ENCODE measurements around the gene KLHL10.
A peak's percentile ranks its signal among the peaks of the same experiment; 100 is the strongest.

KLHL10 gene

GRCh38 chr17:41837761-41838538, at the start of gene KLHL10:
KLHL10 (plus strand) TSS chr17:41837825; CDS start chr17:41837933, 108 bp downstream.
- DNase-seq (ENCODE audit: low read depth, low spot score) = no peak

- peak; percentile 69 for DNase-seq (ENCODE audit: low read depth, low spot score)
These were observed 44.5 kb upstream of the KLHL10 start for GRCh38 chr17:41792845-41793783.

- no peak for DNase-seq (ENCODE audit: low read depth, low spot score)
These were observed 43.7 kb upstream of the KLHL10 start for GRCh38 chr17:41793784-41794539.

DNA sequence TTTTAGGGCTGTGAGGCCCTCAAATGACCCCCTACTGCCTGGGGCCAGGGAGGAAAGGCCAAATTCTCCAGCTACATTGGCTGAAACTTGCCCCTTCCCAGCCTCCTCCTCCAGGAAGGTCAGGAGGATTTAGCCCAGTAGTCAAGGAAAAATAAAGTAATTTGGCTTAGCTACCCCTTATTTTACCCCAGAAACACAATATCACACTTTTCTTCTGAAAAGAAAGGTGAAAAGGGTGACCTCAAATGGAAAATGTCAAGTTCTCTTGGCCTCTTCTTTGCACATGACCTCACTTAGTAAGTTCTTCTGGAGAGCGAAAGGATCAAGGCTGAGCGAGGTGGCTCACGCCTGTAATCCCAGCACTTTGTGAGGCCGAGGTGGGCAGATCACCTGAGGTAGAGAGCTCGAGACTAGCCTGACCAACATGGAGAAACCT, 43.1 kb upstream of the KLHL10 start:
- DNase-seq (ENCODE audit: low read depth, low spot score) = no peak

DNA sequence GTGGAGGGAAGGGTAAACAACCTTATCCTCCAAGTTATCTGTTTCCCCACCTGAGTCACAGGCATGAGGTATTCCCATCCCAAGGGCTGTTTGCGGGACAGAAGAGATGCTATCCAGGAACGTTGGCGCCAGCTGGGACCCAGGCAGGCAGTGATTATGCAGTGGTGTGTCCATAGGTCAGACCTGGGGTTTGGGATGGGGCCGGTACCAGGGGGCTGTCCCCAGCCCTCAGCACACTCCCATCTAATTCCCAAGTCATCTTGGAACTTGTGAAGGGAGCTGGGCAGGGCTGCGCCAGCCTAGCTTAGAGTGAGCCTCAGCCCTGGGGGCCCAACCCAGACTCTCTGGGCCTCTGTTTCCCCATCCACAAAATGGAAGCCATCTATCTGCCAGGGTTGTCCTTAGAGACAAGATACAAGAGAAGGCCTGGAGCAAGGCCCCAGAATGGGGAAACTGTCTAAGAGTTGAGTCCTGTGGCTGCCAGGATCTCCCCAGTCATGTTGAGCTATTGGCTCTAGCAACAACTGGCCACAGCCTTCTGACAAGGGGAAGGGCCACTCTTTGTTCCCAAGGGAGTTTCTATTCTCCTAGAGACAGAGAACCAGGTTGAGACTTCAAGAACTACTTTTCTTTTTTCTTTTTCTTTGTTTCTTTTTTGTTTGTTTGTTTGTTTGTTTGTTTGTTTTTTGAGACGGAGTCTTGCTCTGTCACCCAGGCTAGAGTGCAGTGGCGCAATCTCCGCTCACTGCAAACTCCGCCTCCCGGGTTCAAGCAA, 41.3 kb upstream of the KLHL10 start:
- no peak for DNase-seq (ENCODE audit: low read depth, low spot score)

DNA sequence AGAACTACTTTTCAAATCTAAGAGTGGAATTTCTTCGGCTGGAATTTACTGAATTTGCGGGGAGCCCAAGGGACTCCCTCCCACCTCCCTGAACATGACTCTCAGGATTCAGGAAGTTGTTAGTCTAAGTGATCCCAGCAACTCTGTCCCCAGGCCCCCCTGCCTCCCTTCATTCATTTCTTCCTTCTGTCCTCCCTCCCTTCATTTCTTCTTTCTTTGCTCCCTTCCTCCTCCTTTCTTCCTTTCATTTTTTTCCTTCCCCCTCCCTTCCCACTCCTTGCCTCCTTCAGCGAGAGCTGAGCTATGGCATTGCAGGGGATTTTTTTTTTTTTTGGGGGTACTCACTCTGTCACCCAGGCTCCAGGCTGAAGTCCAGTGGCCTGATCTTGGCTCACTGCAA, 40.2 kb upstream of the KLHL10 start:
- no peak for DNase-seq (ENCODE audit: low read depth, low spot score)

- DNase-seq (ENCODE audit: low read depth, low spot score) = no peak
These were observed 38.3 kb upstream of the KLHL10 start for GRCh38 chr17:41799366-41799765.

- peak; percentile 46 for DNase-seq (ENCODE audit: low read depth, low spot score)
These were observed 36.8 kb upstream of the KLHL10 start for GRCh38 chr17:41800601-41801373.

- peak; percentile 89 for DNase-seq (ENCODE audit: low read depth, low spot score)
These were observed 36.0 kb upstream of the KLHL10 start for GRCh38 chr17:41801374-41802271.

DNA sequence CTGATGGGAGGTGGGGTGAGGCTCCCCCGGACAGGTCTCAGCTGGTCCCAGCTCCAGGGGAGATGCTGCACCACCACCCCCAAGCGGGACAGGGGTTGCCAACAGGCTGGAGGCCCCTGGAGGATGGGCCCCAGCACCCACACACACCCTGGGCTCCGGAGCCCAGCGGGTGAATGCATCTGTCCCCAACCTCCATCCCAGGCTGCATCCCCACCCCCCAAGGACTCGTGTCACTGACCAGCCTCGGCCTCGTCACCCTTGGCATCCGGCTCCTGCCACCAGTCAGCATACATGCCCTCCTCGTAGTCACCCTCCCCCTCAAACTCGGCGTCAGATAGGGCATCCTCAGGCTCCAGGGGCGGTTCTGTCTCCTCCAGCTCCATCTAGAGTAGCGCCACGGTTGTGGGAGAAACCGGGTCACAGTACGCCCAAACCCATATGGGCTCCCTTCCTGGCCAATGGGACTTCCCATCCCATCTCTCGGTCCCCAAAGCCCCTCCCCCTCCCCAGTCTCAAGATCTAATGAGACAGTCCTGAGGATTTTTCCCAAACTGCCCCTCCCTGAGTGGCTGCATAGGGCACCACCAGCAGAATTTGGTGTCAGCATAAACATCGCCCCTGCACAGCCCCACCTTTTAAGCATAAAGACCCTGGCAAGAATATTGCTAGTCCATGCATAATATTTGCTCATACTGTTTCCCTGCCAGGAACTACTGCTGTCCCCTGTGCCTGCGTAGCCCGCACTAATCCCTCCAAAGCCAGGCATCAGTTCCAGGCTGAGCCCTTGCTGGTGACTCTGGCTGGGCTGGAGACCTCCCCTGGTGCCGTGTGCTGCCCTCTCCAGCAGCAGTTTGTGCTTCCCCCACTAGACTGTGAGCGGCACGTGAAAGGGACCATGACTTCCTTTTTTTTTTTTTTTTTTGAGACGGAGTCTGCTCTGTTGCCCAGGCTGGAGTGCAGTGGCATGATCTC, 34.3 kb upstream of the KLHL10 start:
- no peak for DNase-seq (ENCODE audit: low read depth, low spot score)

- DNase-seq (ENCODE audit: low read depth, low spot score) = no peak
These were observed 30.8 kb upstream of the KLHL10 start for GRCh38 chr17:41806685-41807445.

DNA sequence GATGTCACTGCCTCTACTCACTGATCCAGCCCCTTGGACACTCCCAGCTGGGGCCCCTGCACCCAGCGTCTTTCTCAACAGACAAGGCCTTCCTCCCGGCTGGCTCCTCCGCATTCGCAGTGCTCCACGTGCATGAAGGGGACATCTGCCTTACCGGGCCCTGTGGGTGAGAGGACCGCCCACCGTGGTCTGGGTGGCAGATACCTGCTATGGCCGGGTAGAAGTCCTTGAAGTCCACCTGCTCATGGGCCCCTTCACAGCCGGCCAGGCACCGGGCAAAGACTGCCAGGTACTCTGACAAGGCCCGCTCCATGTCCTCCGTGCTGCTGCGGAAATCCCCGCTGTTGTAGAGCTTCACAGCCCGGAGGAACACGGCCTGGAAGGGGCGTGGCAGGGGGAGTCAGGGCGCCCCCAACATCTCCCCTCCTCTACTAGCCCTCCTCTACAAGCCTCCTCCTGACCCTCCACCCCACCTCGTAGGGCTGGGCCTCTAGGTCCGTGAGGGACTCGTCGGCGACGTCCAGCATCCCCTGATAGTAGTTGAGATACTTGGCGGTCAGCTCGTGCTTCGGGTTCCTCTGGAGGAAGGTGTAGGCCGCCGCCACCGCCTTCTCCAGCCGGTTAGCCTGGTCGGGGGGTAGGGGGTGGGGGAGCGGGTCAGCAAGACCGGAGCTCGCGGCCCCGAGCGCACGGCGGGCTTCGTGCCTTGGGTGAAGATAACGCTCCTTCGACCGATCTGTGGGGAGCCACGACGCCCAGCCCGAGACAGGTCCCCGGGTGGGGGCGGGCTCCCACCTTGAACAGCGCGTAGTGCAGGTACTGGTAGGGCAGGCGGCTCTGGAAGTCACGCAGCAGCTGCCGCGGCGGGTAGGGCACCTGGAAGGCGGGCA, 26.7 kb upstream of the KLHL10 start:
- DNase-seq (ENCODE audit: low read depth, low spot score) = no peak

GRCh38 chr17:41811549-41812380, 25.9 kb upstream of the KLHL10 start, which contains the start of gene P3H4:
P3H4 (minus strand) TSS chr17:41811949; CDS start chr17:41811915, 34 bp downstream.
- DNase-seq (ENCODE audit: low read depth, low spot score) = peak; percentile 94

GRCh38 chr17:41812381-41813151, 25.1 kb upstream of the KLHL10 start, which contains the start of gene FKBP10:
FKBP10 (plus strand) TSS chr17:41813004; CDS start chr17:41813035, 31 bp downstream.
- DNase-seq (ENCODE audit: low read depth, low spot score) = peak; percentile 94

Measured in astrocyte of the hippocampus (primary cell).